Activated CD4-positive, alpha-beta T cell treated with anti-CD3 and anti-CD28 coated beads, Interleukin-2, amount 10 ng/mL, durations not matched to agents 24 days and 14 days (primary cell): Measurements from ENCODE around the gene PPFIA4. TPM values are rescaled to one million over a fixed set of nuclear protein-coding genes. Genes with fewer than 3 reads are reported as not detected.

ENCODE experiments used
- DNase-seq: peaks from one replicate; pipeline ENCODE4 v3.0.0; 2022
- H3K27ac Mint-ChIP-seq: one replicate; pipeline ENCODE4 v1.8.0; 2022; ENCODE audit warnings: mild to moderate bottlenecking, mixed read lengths
- H3K27me3 Mint-ChIP-seq: one replicate; pipeline ENCODE4 v1.8.0; 2022; ENCODE audit warnings: mixed read lengths
- H3K36me3 Mint-ChIP-seq: one replicate; pipeline ENCODE4 v1.8.0; 2022; ENCODE audit warnings: low read depth, mild to moderate bottlenecking, mixed read lengths
- H3K4me1 Mint-ChIP-seq: one replicate; pipeline ENCODE4 v1.8.0; 2021; ENCODE audit warnings: mixed read lengths
- H3K4me3 Mint-ChIP-seq: one replicate; pipeline ENCODE4 v1.8.0; 2022; ENCODE audit warnings: mild to moderate bottlenecking, moderate library complexity, mixed read lengths
- H3K9me3 Mint-ChIP-seq: one replicate; pipeline ENCODE4 v1.8.0; 2021; ENCODE audit warnings: mixed read lengths
- intact Hi-C: fragments of 100-400 bp; cut with micrococcal nuclease; formaldehyde crosslinking; loops from one replicate; pipeline ENCODE4 v1.15.1; 2023
- total RNA-seq: library from RNA; stranded (reverse); gene quantifications from 2 replicates; pipeline ENCODE4 v1.2.3, GENCODE V29; 2022

The PPFIA4 gene
- total RNA-seq, 1 donor from 2014 or later = 35.1 TPM

DNA sequence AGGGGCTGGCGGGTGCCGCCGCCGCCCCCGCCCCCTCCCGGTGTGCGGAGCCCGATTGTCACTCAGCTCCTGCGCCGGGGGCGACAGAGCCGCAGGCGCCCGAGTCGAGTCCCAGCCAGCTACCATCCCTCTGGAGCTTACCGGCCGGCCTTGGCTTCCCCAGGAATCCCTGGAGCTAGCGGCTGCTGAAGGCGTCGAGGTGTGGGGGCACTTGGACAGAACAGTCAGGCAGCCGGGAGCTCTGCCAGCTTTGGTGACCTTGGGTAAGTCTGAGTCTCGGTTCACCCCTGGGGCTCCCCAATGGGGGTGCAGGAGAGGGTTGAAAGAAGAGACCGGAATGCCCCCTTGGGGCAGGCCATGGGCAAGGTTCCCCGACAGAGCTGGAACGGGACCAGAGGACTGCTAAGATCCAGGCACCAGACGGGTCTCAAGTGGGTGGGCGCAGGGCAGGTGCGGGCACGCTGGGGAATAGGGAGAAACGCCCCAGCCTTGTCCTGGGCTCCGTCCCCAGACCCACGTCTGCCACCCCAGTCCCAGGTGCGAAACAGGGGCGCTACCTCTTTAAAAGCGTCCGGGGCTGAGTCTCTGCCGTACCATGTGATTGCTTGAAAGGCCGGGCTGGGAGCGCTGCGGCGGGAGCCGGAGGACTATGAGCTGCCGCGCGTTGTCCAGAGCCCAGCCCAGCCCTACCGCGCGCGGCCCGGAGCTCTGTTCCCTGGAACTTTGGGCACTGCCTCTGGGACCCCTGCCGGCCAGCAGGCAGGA, 101.6 kb downstream of the PPFIA4 start, which contains the start of gene ADORA1:
Gene ADORA1, plus strand, starts transcription at position 61 of the 765 bp plus-strand sequence. CDS start 1,116 bp downstream, outside the sequence.
- no peak for DNase-seq
- H3K27ac Mint-ChIP-seq = no peak within 1 kb of the TSS
- H3K36me3 Mint-ChIP-seq = no peaks in the 10 kb centered on the region
- peaks cover 7% of the 10 kb centered on the region for H3K4me1 Mint-ChIP-seq
- H3K4me3 Mint-ChIP-seq = peak within 1 kb of the TSS; percentile 18
- intact Hi-C loops = no loop called here
- peaks cover 51% of the 10 kb centered on the region for H3K27me3 Mint-ChIP-seq
- no peaks in the 10 kb centered on the region for H3K9me3 Mint-ChIP-seq

DNA sequence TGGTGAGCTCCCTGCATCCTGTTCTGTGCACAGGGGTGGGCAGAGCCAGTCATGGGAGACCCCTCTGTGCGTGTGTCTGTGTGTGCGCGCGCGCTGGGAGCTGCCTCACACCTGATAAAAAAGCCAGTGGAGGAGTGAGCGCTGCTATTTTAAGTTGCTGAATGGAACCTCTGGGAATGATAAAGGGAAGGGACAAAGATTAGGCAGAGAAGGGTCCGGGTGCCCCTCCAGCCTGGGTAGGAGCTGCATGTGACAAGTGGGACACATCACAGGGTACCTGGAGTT, 102.1 kb downstream of the PPFIA4 start:
- no peak for DNase-seq
- Mint-ChIP-seq H3K9me3 (no peaks in the 10 kb centered on the region), H3K27ac (no peak overlapping the region), H3K36me3 (no peaks in the 10 kb centered on the region), H3K4me3 (no peak overlapping the region), H3K27me3 (peaks cover 51% of the 10 kb centered on the region), H3K4me1 (peaks cover 7% of the 10 kb centered on the region)
- intact Hi-C loops = no loop called here

Other genes starting within 250 kb of the PPFIA4 start
- gene KDM5B, start 218.1 kb upstream of the PPFIA4 start, total RNA-seq = 83.2 and 92.7 TPM in 2 replicates
- 0.83 and 1.4 TPM in 2 replicates for gene PCAT6, start 215.5 kb upstream of the PPFIA4 start, total RNA-seq
- gene RABIF, start 137.3 kb upstream of the PPFIA4 start, total RNA-seq = 11.8 and 12.7 TPM in 2 replicates
- gene KLHL12, start 99.3 kb upstream of the PPFIA4 start, total RNA-seq = 28.0 and 30.5 TPM in 2 replicates
- gene ADIPOR1, start 68.2 kb upstream of the PPFIA4 start, total RNA-seq = 86.7 and 92.1 TPM in 2 replicates
- 18.0 and 19.9 TPM in 2 replicates for gene CYB5R1, start 59.2 kb upstream of the PPFIA4 start, total RNA-seq
- 77.7 and 82.8 TPM in 2 replicates for gene TMEM183A, start 19.1 kb upstream of the PPFIA4 start, total RNA-seq
- gene MYOG, start 59.5 kb downstream of the PPFIA4 start, total RNA-seq = not detected in 2 replicates
- gene ADORA1, start 101.2 kb downstream of the PPFIA4 start, total RNA-seq = not detected in 2 replicates
- gene MYBPH, start 149.3 kb downstream of the PPFIA4 start, total RNA-seq = not detected in 2 replicates
- not detected in 2 replicates for gene CHI3L1, start 160.2 kb downstream of the PPFIA4 start, total RNA-seq
- 0.21 and 0.70 TPM in 2 replicates for gene CHIT1, start 203.2 kb downstream of the PPFIA4 start, total RNA-seq